Lower lobe of right lung (tissue), 2 donors: ENCODE measurements around the gene RUNX1. TPM values are rescaled to one million over a fixed set of nuclear protein-coding genes. Genes with fewer than 3 reads are reported as not detected.

Experiments used
- ATAC-seq, 2 donors: fragments of 200-7000 bp; cut with Tn5 transposase; one replicate each; pipeline ENCODE4 v1.9.1; 2020 to 2022; ENCODE audit warnings: mild to moderate bottlenecking in 2 of 2, moderate library complexity in 2 of 2
- DNase-seq: peaks from one replicate; pipeline ENCODE4 v3.0.0-alpha.2; 2020
- H3K27ac ChIP-seq: fragments of 200-600 bp; one replicate; pipeline ENCODE4 v1.8.0; 2022
- H3K27me3 ChIP-seq: fragments of 200-600 bp; one replicate; pipeline ENCODE4 v1.8.0; 2022; ENCODE audit warnings: low read depth
- H3K36me3 ChIP-seq: fragments of 200-600 bp; one replicate; pipeline ENCODE4 v1.8.0; 2022; ENCODE audit warnings: mild to moderate bottlenecking
- H3K4me1 ChIP-seq: fragments of 200-600 bp; one replicate; pipeline ENCODE4 v1.8.0; 2022
- H3K4me3 ChIP-seq: fragments of 200-600 bp; one replicate; pipeline ENCODE4 v1.8.0; 2022; ENCODE audit warnings: mild to moderate bottlenecking
- H3K9me3 ChIP-seq: fragments of 200-600 bp; one replicate; pipeline ENCODE4 v1.8.0; 2022
- intact Hi-C: fragments of 100-400 bp; cut with DNase I; formaldehyde crosslinking; loops from one replicate; pipeline ENCODE4 v1.11.0; 2022
- total RNA-seq: library from RNA; stranded (reverse); fragmentation: NEBNext Ultra II Directional; extraction: Animal tissue kit (Norgen Biotek cat#: 25700); gene quantifications from one replicate; pipeline ENCODE4 v1.2.1, GENCODE V29; 2021
- TF ChIP-seq, protein P1 (sequence below): fragments of 200-600 bp; IDR thresholded peaks from one replicate; pipeline ENCODE4 v1.8.0; 2022; ENCODE audit warnings: antibody characterized with exemption, mild to moderate bottlenecking
- donor health status: DM: no; HTN: yes; CAD: no; lungs with severe emphysema.

The RUNX1 gene
- total RNA-seq, 1 donor from 2014 or later = 110 TPM

DNA sequence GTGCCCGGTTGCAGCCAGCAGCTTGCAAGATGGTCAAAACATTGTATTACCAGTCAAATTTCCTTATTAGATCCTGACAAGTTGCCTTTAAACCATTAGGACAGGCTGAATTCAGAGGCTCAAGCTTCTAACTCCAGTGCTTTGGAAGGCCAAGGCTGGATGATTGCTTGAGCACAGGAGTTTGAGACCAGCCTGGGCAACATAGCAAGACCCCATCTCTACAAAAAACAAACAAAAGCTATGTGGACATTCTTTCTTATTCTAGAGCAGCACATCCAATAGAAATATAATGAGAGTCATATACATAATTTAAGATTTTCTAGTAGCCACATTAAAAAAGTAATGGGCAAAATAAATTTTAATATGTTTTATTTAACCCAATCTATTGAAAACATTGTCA lies 149.3 kb downstream of the RUNX1 start:
- no peaks in the 10 kb centered on the region for H3K36me3 ChIP-seq
- no peak for DNase-seq
- TF ChIP-seq, protein P1, sequence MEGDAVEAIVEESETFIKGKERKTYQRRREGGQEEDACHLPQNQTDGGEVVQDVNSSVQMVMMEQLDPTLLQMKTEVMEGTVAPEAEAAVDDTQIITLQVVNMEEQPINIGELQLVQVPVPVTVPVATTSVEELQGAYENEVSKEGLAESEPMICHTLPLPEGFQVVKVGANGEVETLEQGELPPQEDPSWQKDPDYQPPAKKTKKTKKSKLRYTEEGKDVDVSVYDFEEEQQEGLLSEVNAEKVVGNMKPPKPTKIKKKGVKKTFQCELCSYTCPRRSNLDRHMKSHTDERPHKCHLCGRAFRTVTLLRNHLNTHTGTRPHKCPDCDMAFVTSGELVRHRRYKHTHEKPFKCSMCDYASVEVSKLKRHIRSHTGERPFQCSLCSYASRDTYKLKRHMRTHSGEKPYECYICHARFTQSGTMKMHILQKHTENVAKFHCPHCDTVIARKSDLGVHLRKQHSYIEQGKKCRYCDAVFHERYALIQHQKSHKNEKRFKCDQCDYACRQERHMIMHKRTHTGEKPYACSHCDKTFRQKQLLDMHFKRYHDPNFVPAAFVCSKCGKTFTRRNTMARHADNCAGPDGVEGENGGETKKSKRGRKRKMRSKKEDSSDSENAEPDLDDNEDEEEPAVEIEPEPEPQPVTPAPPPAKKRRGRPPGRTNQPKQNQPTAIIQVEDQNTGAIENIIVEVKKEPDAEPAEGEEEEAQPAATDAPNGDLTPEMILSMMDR = no peak
- intact Hi-C loops = no loop called here
- no peaks in the 10 kb centered on the region for H3K4me1 ChIP-seq
- H3K27me3 ChIP-seq = no peaks in the 10 kb centered on the region
- no peak overlapping the region for H3K4me3 ChIP-seq
- H3K27ac ChIP-seq = no peak overlapping the region
- peaks cover 5% of the 10 kb centered on the region for H3K9me3 ChIP-seq
- no peak for ATAC-seq

DNA sequence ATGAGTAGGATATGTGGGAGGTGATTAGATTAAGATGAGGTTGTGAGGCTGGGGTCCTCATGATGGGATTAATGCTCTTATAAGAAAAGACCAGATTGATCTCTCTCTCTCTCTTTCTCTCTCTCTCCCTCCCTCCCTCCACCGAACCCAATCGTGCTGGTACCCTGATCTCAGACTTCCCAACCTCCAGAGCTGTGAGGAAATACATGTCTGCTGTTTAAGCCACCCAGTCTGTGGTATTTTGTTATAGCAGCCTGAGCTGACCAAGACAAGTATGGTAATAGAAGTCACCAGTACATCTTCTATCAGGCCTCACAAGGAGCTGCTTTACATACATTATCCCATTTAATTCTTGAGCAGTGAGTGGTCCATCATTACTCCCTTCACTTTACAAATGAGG lies 149.8 kb downstream of the RUNX1 start:
- no peaks in the 10 kb centered on the region for H3K27me3 ChIP-seq
- no peak overlapping the region for H3K27ac ChIP-seq
- H3K36me3 ChIP-seq = no peaks in the 10 kb centered on the region
- ATAC-seq (no peak), DNase-seq (no peak)
- intact Hi-C loops = no loop called here
- TF ChIP-seq, protein P1 = no peak
- H3K4me3 ChIP-seq = no peak overlapping the region
- H3K9me3 ChIP-seq = peaks cover 5% of the 10 kb centered on the region
- no peaks in the 10 kb centered on the region for H3K4me1 ChIP-seq

DNA sequence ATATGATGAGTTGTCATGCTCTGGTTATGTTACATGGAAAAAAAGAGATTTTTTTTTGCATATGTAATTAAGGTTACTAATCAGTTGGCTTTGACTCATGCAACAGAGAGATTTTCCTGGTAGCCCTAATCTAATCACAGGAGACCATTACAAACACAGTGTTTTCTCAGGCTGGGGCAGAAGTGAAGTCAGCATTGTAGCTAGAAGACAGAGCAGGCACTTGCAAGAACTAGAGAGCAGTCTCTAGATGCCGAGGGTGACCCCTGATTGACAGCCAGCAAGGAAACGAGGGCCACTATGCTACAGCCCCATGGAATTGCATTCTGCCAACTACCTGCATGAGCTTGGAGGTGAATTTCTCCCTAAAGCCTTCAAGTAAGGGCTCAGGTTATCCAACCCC lies 151.3 kb downstream of the RUNX1 start:
- Histone ChIP-seq H3K36me3 (no peaks in the 10 kb centered on the region), H3K27ac (no peak overlapping the region), H3K4me1 (no peaks in the 10 kb centered on the region), H3K4me3 (no peak overlapping the region), H3K27me3 (peaks cover 9% of the 10 kb centered on the region), H3K9me3 (peaks cover 5% of the 10 kb centered on the region)
- intact Hi-C loops = no loop called here
- ATAC-seq (no peak), DNase-seq (no peak)
- TF ChIP-seq, protein P1 = no peak

DNA sequence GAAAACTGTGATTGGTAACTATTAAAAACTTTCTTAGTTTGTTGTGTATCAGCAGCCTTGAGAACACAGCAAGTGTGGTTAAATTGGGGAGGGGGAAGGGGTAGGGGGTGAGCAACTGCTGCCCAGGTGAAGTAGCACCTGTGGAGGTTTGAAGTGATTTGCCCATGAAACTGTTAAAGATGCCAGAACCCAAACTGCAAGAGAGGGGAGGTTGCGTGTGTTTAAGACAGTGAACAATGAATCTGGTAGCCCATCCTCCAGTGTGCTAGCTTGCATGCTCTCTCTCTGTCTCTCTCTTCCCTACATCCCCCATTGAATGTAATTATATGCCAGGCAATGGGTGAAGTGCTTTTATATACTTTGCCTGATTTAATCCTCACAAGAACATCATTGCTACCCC lies 154.7 kb downstream of the RUNX1 start:
- Histone ChIP-seq H3K27me3 (peaks cover 37% of the 10 kb centered on the region), H3K4me1 (peaks cover 17% of the 10 kb centered on the region), H3K27ac (no peak overlapping the region), H3K4me3 (no peak overlapping the region), H3K36me3 (no peaks in the 10 kb centered on the region), H3K9me3 (peaks cover 5% of the 10 kb centered on the region)
- no peak for ATAC-seq
- TF ChIP-seq, protein P1 = no peak
- intact Hi-C loops = no loop called here
- DNase-seq = no peak

DNA sequence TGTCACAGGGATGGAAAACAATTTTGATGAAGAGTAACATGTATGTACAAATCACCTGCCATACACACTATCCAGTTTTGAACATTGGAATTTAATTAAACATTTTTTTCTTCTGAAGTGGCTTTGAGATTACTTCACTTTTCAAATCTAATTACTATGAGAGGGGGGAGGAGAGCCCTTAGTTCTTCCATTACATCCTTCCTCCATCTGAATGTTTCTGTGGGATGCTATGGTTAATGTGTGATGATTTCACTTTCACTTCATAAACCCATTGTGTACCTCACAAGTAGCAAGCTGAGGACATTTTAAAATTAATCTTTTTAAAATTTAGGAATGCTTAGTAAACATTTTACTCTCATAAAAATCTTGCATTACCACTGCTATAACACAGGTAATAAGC lies 156.9 kb downstream of the RUNX1 start:
- Histone ChIP-seq H3K27me3 (peaks cover 37% of the 10 kb centered on the region), H3K27ac (no peak overlapping the region), H3K4me3 (no peak overlapping the region), H3K4me1 (peaks cover 17% of the 10 kb centered on the region), H3K36me3 (no peaks in the 10 kb centered on the region), H3K9me3 (no peaks in the 10 kb centered on the region)
- ATAC-seq = no peak
- intact Hi-C loops = no loop called here
- TF ChIP-seq, protein P1 = no peak
- DNase-seq = no peak

DNA sequence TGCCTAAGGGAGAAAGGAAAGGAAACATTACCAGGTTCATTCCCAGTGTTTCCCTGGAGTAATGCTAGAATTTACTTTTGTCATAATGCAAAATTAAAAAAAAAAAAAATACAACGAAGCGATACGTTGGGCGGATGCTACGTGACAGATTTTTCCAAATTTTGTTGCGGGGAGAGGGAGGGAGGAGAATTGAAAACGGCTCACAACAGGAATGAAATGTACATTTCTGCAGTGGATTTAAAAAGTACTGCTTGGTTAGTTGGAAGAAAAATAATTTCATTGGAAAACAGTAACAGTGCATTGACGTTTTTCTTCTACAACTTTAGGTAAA lies 157.5 kb downstream of the RUNX1 start:
- DNase-seq = no peak
- Histone ChIP-seq H3K27me3 (peaks cover 37% of the 10 kb centered on the region), H3K36me3 (no peaks in the 10 kb centered on the region), H3K9me3 (no peaks in the 10 kb centered on the region), H3K4me3 (peak overlapping the region; percentile 70), H3K4me1 (peaks cover 21% of the 10 kb centered on the region), H3K27ac (no peak overlapping the region)
- intact Hi-C loops = no loop called here
- TF ChIP-seq, protein P1 = no peak
- ATAC-seq = no peak
